H1 (cell line): Measurements from ENCODE around the gene COQ7. TPM values are rescaled to one million over a fixed set of nuclear protein-coding genes. Genes with fewer than 3 reads are reported as not detected.

Experiments used
- HDAC2 ChIP-seq, 2 experiments: fragments of 300-600 bp in 1 of 2; sonication (generic) in 1 of 2; IDR thresholded peaks; 2 replicates each; pipeline ENCODE4 v1.6.1; 2011 to 2012; ENCODE audit warnings: low read depth in 2 of 2, low read length in 2 of 2, mild to moderate bottlenecking in 2 of 2, moderate library complexity in 2 of 2, borderline replicate concordance in 1 of 2, inconsistent platforms in 1 of 2
- JUND ChIP-seq: IDR thresholded peaks from 2 replicates; pipeline ENCODE4 v1.6.1; 2011; ENCODE audit warnings: mild to moderate bottlenecking, improper control_type of control experiment, low read length
- MAX ChIP-seq: IDR thresholded peaks from 2 replicates; pipeline ENCODE4 v1.6.1; 2012; ENCODE audit warnings: inconsistent platforms
- SP1 ChIP-seq: IDR thresholded peaks from 2 replicates; pipeline ENCODE4 v1.6.1; 2011; ENCODE audit warnings: low read depth, low read length
- polyA plus RNA-seq, 7 experiments: library from polyadenylated mRNA; depleted of rRNA in 3 of 7; stranded (reverse) in 5 of 7; unstranded in 2 of 7; fragments of >200 nt in 5 of 7; fragments of 200-250 nt in 2 of 7; gene quantifications; 1 replicate in 5 of 7; 2 replicates in 1 of 7; 4 replicates in 1 of 7; pipeline versions ENCODE4 v1.2.1 to v1.2.3, GENCODE V29; 2011 to 2013; ENCODE audit warnings: missing spikeins in 2 of 7, mixed read lengths in 2 of 7
- total RNA-seq: library from RNA; stranded (reverse); fragmentation: NEBNext Ultra II Directional; extraction: Animal tissue kit (Norgen Biotek cat#: 25700); gene quantifications from 2 replicates; pipeline ENCODE4 v1.2.1, GENCODE V29; 2021

The COQ7 gene
- total and polyA plus RNA-seq, 2 of the 8 experiments (the other 6 are each of a cell fraction or from before 2014, with no cell fraction given) = 7.1 to 15.2 TPM

GRCh38 chr16:19085679-19086200 lies 18.3 kb downstream of the COQ7 start (continued):
- TF ChIP-seq MAX = no peak
- no peak for TF ChIP-seq SP1
- no peak for TF ChIP-seq JUND
- no peak for TF ChIP-seq HDAC2 (IDR thresholded peaks at IDR 0.05; ENCODE audit: borderline replicate concordance in 1 of 2, low read depth in 2 of 2, low read length in 2 of 2)
